B cell (primary cell): Measurements from ENCODE around the gene SH3GL3. TPM values are rescaled to one million over a fixed set of nuclear protein-coding genes. Genes with fewer than 3 reads are reported as not detected.
A peak's percentile ranks its signal among the peaks of the same experiment; 100 is the strongest.

ENCODE experiments used
- ATAC-seq: fragments of 200-7000 bp; cut with Tn5 transposase; one replicate; pipeline ENCODE4 v1.10.0; 2021; ENCODE audit warnings: low read depth, mild to moderate bottlenecking, moderate number of reproducible peaks, moderate library complexity
- CTCF ChIA-PET: fragments of 350-600 bp; sonication (Branson Sonifier 250); formaldehyde crosslinking; loops from one replicate; lab custom pipeline; 2021; ENCODE audit warnings: antibody characterized with exemption, inconsistent platforms; lab: Charles Lee
- POLR2A ChIA-PET: fragments of 350-600 bp; sonication (Branson Sonifier 250); formaldehyde crosslinking; loops from one replicate; lab custom pipeline; 2021; ENCODE audit warnings: antibody characterized with exemption; lab: Charles Lee
- DNase-seq: peaks from one replicate; pipeline ENCODE4 v3.0.0; 2013
- H2AFZ ChIP-seq: 2 replicates; pipeline ENCODE4 v1.6.1; 2012; ENCODE audit warnings: mild to moderate bottlenecking, low read depth, low read length; ENCODE audit not compliant: insufficient read depth, poor library complexity, severe bottlenecking
- H3K27ac ChIP-seq, 2 donors: 1 replicate in 1 of 2; 2 replicates in 1 of 2; pipeline ENCODE4 v1.5.1; 2012 to 2013; ENCODE audit warnings: low read length in 2 of 2, mild to moderate bottlenecking in 2 of 2, moderate library complexity in 1 of 2
- H3K27me3 ChIP-seq, 4 experiments: fragments of 200-600 bp in 1 of 4; sonication (generic) in 1 of 4; replicated peaks in 1 of 4; 1 replicate in 2 of 4; 2 replicates in 2 of 4; pipeline versions ENCODE4 v1.6.1 to v1.7.0; 2013 to 2016; ENCODE audit warnings: low read length in 3 of 4, mild to moderate bottlenecking in 2 of 4, mixed read lengths in 1 of 4, moderate library complexity in 1 of 4; ENCODE audit not compliant: insufficient read depth in 4 of 4, control insufficient read depth in 3 of 4; ENCODE audit errors: control extremely low read depth in 1 of 4
- H3K36me3 ChIP-seq, 2 experiments: replicated peaks in 1 of 2; 1 replicate in 1 of 2; 2 replicates in 1 of 2; pipeline versions ENCODE4 v1.6.1 to v1.7.1; 2013; ENCODE audit warnings: low read length in 1 of 2; ENCODE audit not compliant: insufficient read depth in 2 of 2, control insufficient read depth in 1 of 2; ENCODE audit errors: control extremely low read depth in 1 of 2, extremely low read depth in 1 of 2
- H3K4me1 ChIP-seq, 2 donors: fragments of 200-600 bp in 1 of 2; sonication (generic) in 1 of 2; 1 replicate in 1 of 2; 2 replicates in 1 of 2; pipeline versions ENCODE4 v1.5.1 to v1.6.1; 2013 to 2017; ENCODE audit warnings: low read length in 2 of 2; ENCODE audit not compliant: control insufficient read depth in 2 of 2, insufficient read depth in 2 of 2
- H3K4me2 ChIP-seq: replicated peaks from 2 replicates; pipeline ENCODE3; 2012; ENCODE audit warnings: mild to moderate bottlenecking, low read depth, low read length; ENCODE audit not compliant: poor library complexity, severe bottlenecking
- H3K4me3 ChIP-seq, 5 experiments: fragments of 200-600 bp in 1 of 5; sonication (generic) in 1 of 5; 1 replicate in 3 of 5; 2 replicates in 2 of 5; pipeline versions ENCODE4 v1.5.1 to v1.7.0; 2011 to 2016; ENCODE audit warnings: low read length in 4 of 5, mild to moderate bottlenecking in 4 of 5, low read depth in 2 of 5, control low read depth in 1 of 5, moderate library complexity in 1 of 5; ENCODE audit not compliant: insufficient read depth in 1 of 5; ENCODE audit errors: control extremely low read depth in 1 of 5, extremely low read depth in 1 of 5
- H3K79me2 ChIP-seq: fragments of 200-600 bp; sonication (generic); one replicate; pipeline ENCODE4 v1.6.0; 2016; ENCODE audit warnings: low read length; ENCODE audit not compliant: control insufficient read depth, insufficient read depth
- H3K9ac ChIP-seq: fragments of 200-600 bp; sonication (generic); 2 replicates; pipeline ENCODE4 v1.6.1; 2017; ENCODE audit warnings: mild to moderate bottlenecking, low read length, moderate library complexity
- H3K9me3 ChIP-seq, 3 donors: one replicate each; pipeline versions ENCODE4 v1.6.1 to v1.7.1; 2013; ENCODE audit warnings: low read length in 2 of 3; ENCODE audit not compliant: control insufficient read depth in 2 of 3, insufficient read depth in 1 of 3; ENCODE audit errors: control extremely low read depth in 1 of 3
- H4K20me1 ChIP-seq: 2 replicates; pipeline ENCODE4 v1.6.0; 2012; ENCODE audit warnings: mild to moderate bottlenecking, low read length; ENCODE audit not compliant: insufficient read depth, control insufficient read depth, poor library complexity, severe bottlenecking
- H3K27ac Mint-ChIP-seq: one replicate; pipeline ENCODE4 v1.8.0; 2021; ENCODE audit warnings: mixed read lengths
- H3K27me3 Mint-ChIP-seq: one replicate; pipeline ENCODE4 v1.8.0; 2021; ENCODE audit warnings: mixed read lengths
- H3K4me1 Mint-ChIP-seq: one replicate; pipeline ENCODE4 v1.8.0; 2021; ENCODE audit warnings: mixed read lengths
- H3K4me3 Mint-ChIP-seq: one replicate; pipeline ENCODE4 v1.8.0; 2021; ENCODE audit warnings: mixed read lengths
- H3K9me3 Mint-ChIP-seq: one replicate; pipeline ENCODE4 v1.8.0; 2022; ENCODE audit warnings: mixed read lengths; ENCODE audit not compliant: insufficient read depth
- EZH2 ChIP-seq: IDR thresholded peaks from 2 replicates; pipeline ENCODE4 v1.6.1; 2012; ENCODE audit warnings: borderline replicate concordance, low read depth, mild to moderate bottlenecking, moderate library complexity, low read length; ENCODE audit not compliant: insufficient read depth, poor library complexity, severe bottlenecking
- whole genome bisulfite sequencing: methylation state at CpG from one replicate; pipeline ENCODE4 v1.1.5; 2013; ENCODE audit warnings: missing lambda C conversion rate; ENCODE audit not compliant: insufficient coverage; 5-methylcytosine and 5-hydroxymethylcytosine counted together
- intact Hi-C: fragments of 100-400 bp; cut with micrococcal nuclease; formaldehyde crosslinking; loops from one replicate; pipeline ENCODE4 v1.10.0; 2022
- polyA minus RNA-seq: library from RNA; depleted of rRNA, polyadenylated mRNA; stranded (reverse); fragments of >200 nt; gene quantifications from 2 replicates; pipeline ENCODE4 v1.2.3, GENCODE V29; 2012
- polyA plus RNA-seq: library from polyadenylated mRNA; depleted of rRNA; stranded (reverse); fragments of >200 nt; gene quantifications from 2 replicates; pipeline ENCODE4 v1.2.3, GENCODE V29; 2012
- total RNA-seq, 2 donors: library from RNA; stranded (reverse); fragments of 120-200 nt in 1 of 2; gene quantifications; 1 replicate in 1 of 2; 2 replicates in 1 of 2; pipeline versions ENCODE4 v1.2.3 to v1.2.4, GENCODE V29; 2013 to 2022
- TF ChIP-seq, protein P1 (sequence below): fragments of 200-600 bp; IDR thresholded peaks from one replicate; pipeline ENCODE4 v1.8.0; 2022; ENCODE audit warnings: antibody characterized with exemption, mild to moderate bottlenecking

SH3GL3 gene, protein sequence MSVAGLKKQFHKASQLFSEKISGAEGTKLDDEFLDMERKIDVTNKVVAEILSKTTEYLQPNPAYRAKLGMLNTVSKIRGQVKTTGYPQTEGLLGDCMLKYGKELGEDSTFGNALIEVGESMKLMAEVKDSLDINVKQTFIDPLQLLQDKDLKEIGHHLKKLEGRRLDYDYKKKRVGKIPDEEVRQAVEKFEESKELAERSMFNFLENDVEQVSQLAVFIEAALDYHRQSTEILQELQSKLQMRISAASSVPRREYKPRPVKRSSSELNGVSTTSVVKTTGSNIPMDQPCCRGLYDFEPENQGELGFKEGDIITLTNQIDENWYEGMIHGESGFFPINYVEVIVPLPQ
- not detected in 2 replicates for total RNA-seq
- total RNA-seq (2013) = 0.21 TPM
- polyA plus RNA-seq = not detected in 2 replicates
- polyA minus RNA-seq = not detected in 2 replicates

- H3K36me3 ChIP-seq = no peaks in the 10 kb centered on the region
- peaks cover 0 to 6% of the 10 kb centered on the region in 2 donors for H3K4me1 ChIP-seq
- POLR2A ChIA-PET = no interaction called here
- H3K27me3 ChIP-seq = peaks cover 0 to 31% (median 6%) of the 10 kb centered on the region in 4 experiments
- ATAC-seq (no peak), DNase-seq (no peak)
- H3K4me2 ChIP-seq = peak within 1 kb of the TSS; percentile 47
- no peaks in the 10 kb centered on the region for H3K79me2 ChIP-seq
- Mint-ChIP-seq H3K27me3 (peaks cover 53% of the 10 kb centered on the region), H3K27ac (no peak within 1 kb of the TSS), H3K9me3 (no peaks in the 10 kb centered on the region), H3K4me1 (peaks cover 9% of the 10 kb centered on the region), H3K4me3 (peak within 1 kb of the TSS; percentile 68)
- WGBS = 4% methylated on average over 63 of the region's 68 CpGs
- intact Hi-C loops = no loop called here
- no peak within 1 kb of the TSS for H3K4me3 ChIP-seq
- CTCF ChIA-PET = no interaction called here
- no peak for TF ChIP-seq EZH2
- TF ChIP-seq, protein P1, sequence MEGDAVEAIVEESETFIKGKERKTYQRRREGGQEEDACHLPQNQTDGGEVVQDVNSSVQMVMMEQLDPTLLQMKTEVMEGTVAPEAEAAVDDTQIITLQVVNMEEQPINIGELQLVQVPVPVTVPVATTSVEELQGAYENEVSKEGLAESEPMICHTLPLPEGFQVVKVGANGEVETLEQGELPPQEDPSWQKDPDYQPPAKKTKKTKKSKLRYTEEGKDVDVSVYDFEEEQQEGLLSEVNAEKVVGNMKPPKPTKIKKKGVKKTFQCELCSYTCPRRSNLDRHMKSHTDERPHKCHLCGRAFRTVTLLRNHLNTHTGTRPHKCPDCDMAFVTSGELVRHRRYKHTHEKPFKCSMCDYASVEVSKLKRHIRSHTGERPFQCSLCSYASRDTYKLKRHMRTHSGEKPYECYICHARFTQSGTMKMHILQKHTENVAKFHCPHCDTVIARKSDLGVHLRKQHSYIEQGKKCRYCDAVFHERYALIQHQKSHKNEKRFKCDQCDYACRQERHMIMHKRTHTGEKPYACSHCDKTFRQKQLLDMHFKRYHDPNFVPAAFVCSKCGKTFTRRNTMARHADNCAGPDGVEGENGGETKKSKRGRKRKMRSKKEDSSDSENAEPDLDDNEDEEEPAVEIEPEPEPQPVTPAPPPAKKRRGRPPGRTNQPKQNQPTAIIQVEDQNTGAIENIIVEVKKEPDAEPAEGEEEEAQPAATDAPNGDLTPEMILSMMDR = no peak
- H2AFZ ChIP-seq = peak within 1 kb of the TSS; percentile 10
- H4K20me1 ChIP-seq = no peaks in the 10 kb centered on the region
- peaks cover 0 to 3% (median 0%) of the 10 kb centered on the region in 3 donors for H3K9me3 ChIP-seq
- H3K27ac ChIP-seq = no peak within 1 kb of the TSS
- no peak within 1 kb of the TSS for H3K9ac ChIP-seq
These were observed at the start of gene SH3GL3 for GRCh38 chr15:83446904-83447709. SH3GL3 (plus strand) TSS chr15:83447341; CDS start chr15:83447534, 193 bp downstream.
